Neural cell (in vitro differentiated cells): Measurements from ENCODE around the gene CXXC4.

Source experiments
- EZH2 ChIP-seq: fragments of 200-600, 300-800 bp; shearing (Covaris generic), sonication (generic); IDR thresholded peaks from 2 replicates; pipeline ENCODE4 v1.6.1; 2014; ENCODE audit warnings: antibody characterized with exemption, low read length, borderline replicate concordance, mild to moderate bottlenecking; ENCODE audit not compliant: insufficient read depth, poor library complexity, severe bottlenecking
- POLR2AphosphoS5 ChIP-seq: IDR thresholded peaks from 2 replicates; pipeline ENCODE4 v1.6.1; 2012
- TAF1 ChIP-seq: IDR thresholded peaks from 2 replicates; pipeline ENCODE4 v1.6.1; 2012; ENCODE audit warnings: low read depth
- TF ChIP-seq, protein P1 (sequence below): fragments of 450-650 bp; IDR thresholded peaks from 2 replicates; pipeline ENCODE4 v1.5.1; 2014; ENCODE audit warnings: antibody characterized with exemption, mild to moderate bottlenecking, moderate library complexity; ENCODE audit not compliant: poor library complexity, severe bottlenecking

DNA sequence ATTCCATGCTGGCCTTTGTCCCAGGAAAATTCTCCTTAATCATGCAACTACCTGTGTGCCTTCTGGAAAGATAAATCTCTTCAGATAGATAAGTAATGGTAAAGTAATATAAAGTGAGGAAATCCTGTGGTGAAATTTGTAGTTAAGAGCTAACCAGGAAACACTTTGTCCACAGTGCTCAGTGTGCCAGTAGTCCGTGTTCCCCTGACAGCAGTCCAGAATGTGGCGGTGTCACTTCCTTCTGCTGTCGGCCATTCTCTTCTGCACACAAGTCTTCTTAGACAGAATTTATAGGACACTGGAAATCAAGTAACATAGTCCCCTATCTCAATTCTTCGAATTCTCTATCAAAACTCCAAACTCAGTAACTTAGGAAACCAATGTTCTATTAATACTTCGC, 5.7 kb upstream of the CXXC4 start:
- TF ChIP-seq EZH2 (no peak), POLR2AphosphoS5 (no peak), TAF1 (no peak)
- TF ChIP-seq, protein P1, sequence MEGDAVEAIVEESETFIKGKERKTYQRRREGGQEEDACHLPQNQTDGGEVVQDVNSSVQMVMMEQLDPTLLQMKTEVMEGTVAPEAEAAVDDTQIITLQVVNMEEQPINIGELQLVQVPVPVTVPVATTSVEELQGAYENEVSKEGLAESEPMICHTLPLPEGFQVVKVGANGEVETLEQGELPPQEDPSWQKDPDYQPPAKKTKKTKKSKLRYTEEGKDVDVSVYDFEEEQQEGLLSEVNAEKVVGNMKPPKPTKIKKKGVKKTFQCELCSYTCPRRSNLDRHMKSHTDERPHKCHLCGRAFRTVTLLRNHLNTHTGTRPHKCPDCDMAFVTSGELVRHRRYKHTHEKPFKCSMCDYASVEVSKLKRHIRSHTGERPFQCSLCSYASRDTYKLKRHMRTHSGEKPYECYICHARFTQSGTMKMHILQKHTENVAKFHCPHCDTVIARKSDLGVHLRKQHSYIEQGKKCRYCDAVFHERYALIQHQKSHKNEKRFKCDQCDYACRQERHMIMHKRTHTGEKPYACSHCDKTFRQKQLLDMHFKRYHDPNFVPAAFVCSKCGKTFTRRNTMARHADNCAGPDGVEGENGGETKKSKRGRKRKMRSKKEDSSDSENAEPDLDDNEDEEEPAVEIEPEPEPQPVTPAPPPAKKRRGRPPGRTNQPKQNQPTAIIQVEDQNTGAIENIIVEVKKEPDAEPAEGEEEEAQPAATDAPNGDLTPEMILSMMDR = no peak
